H9 (cell line): ENCODE results near the gene TBC1D8B. TPM values are rescaled to one million over a fixed set of nuclear protein-coding genes. Genes with fewer than 3 reads are reported as not detected.

ENCODE experiments used
- DNase-seq: peaks from one replicate; pipeline ENCODE4 v3.0.0-alpha.2; 2017
- H2AFZ ChIP-seq: one replicate; pipeline ENCODE4 v1.6.1; 2013; ENCODE audit warnings: mild to moderate bottlenecking, low read length, control low read depth, moderate library complexity
- H2AK5ac ChIP-seq: 2 replicates; pipeline ENCODE4 v1.6.1; 2013; ENCODE audit warnings: low read length, control low read depth, mixed read lengths; ENCODE audit not compliant: insufficient read length
- H2BK120ac ChIP-seq: one replicate; pipeline ENCODE4 v1.6.1; 2013; ENCODE audit warnings: low read depth, mild to moderate bottlenecking, low read length, control low read depth, inconsistent platforms; ENCODE audit not compliant: poor library complexity, severe bottlenecking
- H2BK12ac ChIP-seq: 2 replicates; pipeline ENCODE4 v1.6.1; 2013; ENCODE audit warnings: low read length, control low read depth, mixed read lengths, low read depth; ENCODE audit not compliant: insufficient read length
- H2BK15ac ChIP-seq: 2 replicates; pipeline ENCODE4 v1.6.1; 2013; ENCODE audit warnings: low read depth, low read length, control low read depth
- H2BK20ac ChIP-seq: one replicate; pipeline ENCODE4 v1.6.1; 2013; ENCODE audit warnings: low read depth, mild to moderate bottlenecking, low read length, control low read depth, inconsistent platforms; ENCODE audit not compliant: poor library complexity, severe bottlenecking
- H2BK5ac ChIP-seq: 2 replicates; pipeline ENCODE4 v1.6.1; 2013; ENCODE audit warnings: low read length, control low read depth, mixed read lengths; ENCODE audit not compliant: insufficient read length
- H3K14ac ChIP-seq: 2 replicates; pipeline ENCODE4 v1.6.1; 2013; ENCODE audit warnings: low read length, control low read depth; ENCODE audit not compliant: insufficient read depth
- H3K18ac ChIP-seq: 2 replicates; pipeline ENCODE4 v1.6.1; 2013; ENCODE audit warnings: low read depth, mild to moderate bottlenecking, mixed read lengths, low read length, control low read depth; ENCODE audit not compliant: insufficient read length
- H3K23ac ChIP-seq: 2 replicates; pipeline ENCODE4 v1.6.1; 2013; ENCODE audit warnings: low read length, control low read depth, mixed read lengths, low read depth; ENCODE audit not compliant: insufficient read length
- H3K23me2 ChIP-seq: 2 replicates; pipeline ENCODE4 v1.6.1; 2013; ENCODE audit warnings: low read depth, mild to moderate bottlenecking, mixed read lengths, low read length, control low read depth; ENCODE audit not compliant: insufficient read length, poor library complexity, severe bottlenecking
- H3K27ac ChIP-seq: 2 replicates; pipeline ENCODE4 v1.5.1; 2013; ENCODE audit warnings: low read length, control low read depth, mixed read lengths, low read depth; ENCODE audit not compliant: insufficient read length
- H3K27me3 ChIP-seq: 2 replicates; pipeline ENCODE4 v1.6.1; 2013; ENCODE audit warnings: low read length, control low read depth, inconsistent platforms; ENCODE audit not compliant: insufficient read depth
- H3K4ac ChIP-seq: 2 replicates; pipeline ENCODE4 v1.6.1; 2013; ENCODE audit warnings: low read depth, mild to moderate bottlenecking, control low read depth, inconsistent platforms, low read length, moderate library complexity
- H3K4me1 ChIP-seq: 2 replicates; pipeline ENCODE4 v1.6.1; 2013; ENCODE audit warnings: low read length, control low read depth, inconsistent platforms; ENCODE audit not compliant: insufficient read depth
- H3K4me2 ChIP-seq: 2 replicates; pipeline ENCODE4 v1.6.1; 2013; ENCODE audit warnings: low read length, control low read depth, mixed read lengths; ENCODE audit not compliant: insufficient read length, insufficient read depth
- H3K56ac ChIP-seq: 2 replicates; pipeline ENCODE4 v1.6.1; 2013; ENCODE audit warnings: low read depth, mild to moderate bottlenecking, mixed read lengths, low read length, control low read depth; ENCODE audit not compliant: insufficient read length
- H3K79me1 ChIP-seq: 2 replicates; pipeline ENCODE4 v1.6.1; 2013; ENCODE audit warnings: low read depth, mild to moderate bottlenecking, moderate library complexity, low read length, control low read depth, inconsistent platforms; ENCODE audit not compliant: insufficient read depth, poor library complexity, severe bottlenecking
- H3K79me2 ChIP-seq: 2 replicates; pipeline ENCODE4 v1.6.1; 2013; ENCODE audit warnings: low read length, control low read depth, inconsistent platforms; ENCODE audit not compliant: insufficient read depth
- H3K9ac ChIP-seq: 2 replicates; pipeline ENCODE4 v1.6.1; 2013; ENCODE audit warnings: low read length, control low read depth, mixed read lengths; ENCODE audit not compliant: insufficient read length; ENCODE audit errors: extremely low read depth
- H3K9me3 ChIP-seq: one replicate; pipeline ENCODE4 v1.6.1; 2013; ENCODE audit warnings: low read depth, low read length, inconsistent platforms; ENCODE audit not compliant: control insufficient read depth
- H3T11ph ChIP-seq: one replicate; pipeline ENCODE4 v1.6.1; 2013; ENCODE audit warnings: mild to moderate bottlenecking, low read length, control low read depth, inconsistent platforms
- H4K20me1 ChIP-seq: one replicate; pipeline ENCODE4 v1.6.1; 2013; ENCODE audit not compliant: control insufficient read depth, insufficient read length, insufficient read depth
- H4K5ac ChIP-seq: 2 replicates; pipeline ENCODE4 v1.6.1; 2013; ENCODE audit warnings: low read depth, mild to moderate bottlenecking, mixed read lengths, low read length, control low read depth; ENCODE audit not compliant: insufficient read length
- H4K8ac ChIP-seq: replicated peaks from 2 replicates; pipeline ENCODE4 v1.6.1; 2013; ENCODE audit warnings: low read length, control low read depth, mixed read lengths, low read depth; ENCODE audit not compliant: insufficient read length
- H4K91ac ChIP-seq: 2 replicates; pipeline ENCODE4 v1.6.1; 2013; ENCODE audit warnings: low read depth, mild to moderate bottlenecking, moderate library complexity, mixed read lengths, low read length, control low read depth; ENCODE audit not compliant: insufficient read length
- H3K27ac Mint-ChIP-seq, 3 experiments: 2 replicates in 2 of 3; 3 replicates in 1 of 3; pipeline ENCODE4 v1.8.0; 2020 to 2021; ENCODE audit warnings: mixed read lengths in 3 of 3, mild to moderate bottlenecking in 1 of 3, moderate library complexity in 1 of 3
- H3K27me3 Mint-ChIP-seq: 2 replicates; pipeline ENCODE4 v1.8.0; 2021; ENCODE audit warnings: low read depth, mild to moderate bottlenecking, moderate library complexity, mixed read lengths
- H3K36me3 Mint-ChIP-seq, 3 experiments: 2 replicates in 2 of 3; 3 replicates in 1 of 3; pipeline ENCODE4 v1.8.0; 2020 to 2021; ENCODE audit warnings: low read depth in 3 of 3, mixed read lengths in 3 of 3; ENCODE audit not compliant: insufficient read depth in 1 of 3
- H3K4me1 Mint-ChIP-seq, 2 experiments: 2 replicates each; pipeline ENCODE4 v1.8.0; 2020; ENCODE audit warnings: mixed read lengths in 2 of 2
- H3K4me3 Mint-ChIP-seq, 2 experiments: 2 replicates in 1 of 2; 3 replicates in 1 of 2; pipeline ENCODE4 v1.8.0; 2020 to 2021; ENCODE audit warnings: mild to moderate bottlenecking in 2 of 2, mixed read lengths in 2 of 2, moderate library complexity in 1 of 2
- H3K9me3 Mint-ChIP-seq, 2 experiments: 2 replicates in 1 of 2; 3 replicates in 1 of 2; pipeline ENCODE4 v1.8.0; 2020; ENCODE audit warnings: mild to moderate bottlenecking in 2 of 2, mixed read lengths in 2 of 2, moderate library complexity in 1 of 2
- WGBS: extraction: QIAGEN DNeasy Blood & Tissue Kit; methylation state at CpG from one replicate; pipeline ENCODE4 v1.1.7; 2013; ENCODE audit warnings: missing lambda C conversion rate, low lambda C conversion rate, mixed read lengths; ENCODE audit not compliant: insufficient read length; ENCODE audit errors: extremely low coverage; 5-methylcytosine and 5-hydroxymethylcytosine counted together
- total RNA-seq: library from RNA; stranded (reverse); gene quantifications from 2 replicates; pipeline ENCODE4 v1.2.1, GENCODE V29; 2021
- TF ChIP-seq, protein P1 (sequence below): fragments of 200-600 bp; sonication (generic); conservative IDR thresholded peaks from 3 replicates; pipeline ENCODE4 v1.8.0; 2021; ENCODE audit warnings: antibody characterized with exemption, mild to moderate bottlenecking

Gene TBC1D8B
- total RNA-seq, 1 experiment from 2014 or later: 2.6 TPM

DNA sequence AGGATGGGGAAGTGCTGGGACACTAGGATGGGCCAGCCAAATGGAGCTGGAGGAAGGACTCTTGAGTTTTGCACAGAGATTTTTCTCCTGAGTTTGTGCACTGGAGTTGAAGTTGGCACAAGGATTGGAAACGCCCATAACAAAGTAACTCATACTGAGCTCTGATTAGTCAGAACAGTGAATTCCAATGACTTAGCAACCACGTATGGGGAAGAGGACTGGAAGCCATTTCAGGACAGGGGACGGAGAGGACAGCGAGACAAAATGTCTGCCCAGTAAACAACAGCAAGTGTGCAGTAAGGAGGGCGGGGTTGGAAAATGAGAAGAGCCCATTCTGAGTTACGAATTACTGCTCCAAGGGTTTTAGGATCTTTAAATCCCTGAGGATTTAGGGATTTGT is 94.8 kb downstream of the TBC1D8B start:
- no CpG with 5 or more reads among the region's 6 CpGs for WGBS
- H3K23ac ChIP-seq: no peak overlapping the region
- H2BK5ac ChIP-seq: no peak overlapping the region
- peaks cover 0 to 58% of the 10 kb centered on the region in 2 experiments; a peak in 2 of 5 replicates for H3K9me3 Mint-ChIP-seq
- H3K4me2 ChIP-seq: no peak overlapping the region
- H4K8ac ChIP-seq: no peak overlapping the region
- peaks cover 9 to 15% of the 10 kb centered on the region in 2 experiments for H3K4me1 Mint-ChIP-seq
- no peak overlapping the region for H2BK12ac ChIP-seq
- no peaks in the 10 kb centered on the region for H3K79me1 ChIP-seq
- TF ChIP-seq, protein P1, sequence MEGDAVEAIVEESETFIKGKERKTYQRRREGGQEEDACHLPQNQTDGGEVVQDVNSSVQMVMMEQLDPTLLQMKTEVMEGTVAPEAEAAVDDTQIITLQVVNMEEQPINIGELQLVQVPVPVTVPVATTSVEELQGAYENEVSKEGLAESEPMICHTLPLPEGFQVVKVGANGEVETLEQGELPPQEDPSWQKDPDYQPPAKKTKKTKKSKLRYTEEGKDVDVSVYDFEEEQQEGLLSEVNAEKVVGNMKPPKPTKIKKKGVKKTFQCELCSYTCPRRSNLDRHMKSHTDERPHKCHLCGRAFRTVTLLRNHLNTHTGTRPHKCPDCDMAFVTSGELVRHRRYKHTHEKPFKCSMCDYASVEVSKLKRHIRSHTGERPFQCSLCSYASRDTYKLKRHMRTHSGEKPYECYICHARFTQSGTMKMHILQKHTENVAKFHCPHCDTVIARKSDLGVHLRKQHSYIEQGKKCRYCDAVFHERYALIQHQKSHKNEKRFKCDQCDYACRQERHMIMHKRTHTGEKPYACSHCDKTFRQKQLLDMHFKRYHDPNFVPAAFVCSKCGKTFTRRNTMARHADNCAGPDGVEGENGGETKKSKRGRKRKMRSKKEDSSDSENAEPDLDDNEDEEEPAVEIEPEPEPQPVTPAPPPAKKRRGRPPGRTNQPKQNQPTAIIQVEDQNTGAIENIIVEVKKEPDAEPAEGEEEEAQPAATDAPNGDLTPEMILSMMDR: no peak
- H2BK15ac ChIP-seq: no peak overlapping the region
- H3K27ac Mint-ChIP-seq: no peak overlapping the region
- H3K4ac ChIP-seq: no peak overlapping the region
- H3K79me2 ChIP-seq: no peaks in the 10 kb centered on the region
- DNase-seq: no peak
- H3K27ac ChIP-seq: no peak overlapping the region
- H2AFZ ChIP-seq: no peak overlapping the region
- no peak overlapping the region for H2AK5ac ChIP-seq
- no peak overlapping the region for H2BK20ac ChIP-seq
- no peaks in the 10 kb centered on the region for H3K9me3 ChIP-seq
- H3K14ac ChIP-seq: no peak overlapping the region
- H3K36me3 Mint-ChIP-seq: no peaks in the 10 kb centered on the region; a peak in 1 of 7 replicates
- H3K23me2 ChIP-seq: no peaks in the 10 kb centered on the region
- no peaks in the 10 kb centered on the region for H4K20me1 ChIP-seq
- no peak overlapping the region for H2BK120ac ChIP-seq
- H3K4me3 Mint-ChIP-seq: no peak overlapping the region
- no peak overlapping the region for H3T11ph ChIP-seq
- H3K4me1 ChIP-seq: no peaks in the 10 kb centered on the region
- H4K91ac ChIP-seq: no peak overlapping the region
- H3K56ac ChIP-seq: no peak overlapping the region
- no peak overlapping the region for H3K9ac ChIP-seq
- no peak overlapping the region for H3K18ac ChIP-seq
- no peaks in the 10 kb centered on the region; the same call in 1 of the 2 replicates for H3K27me3 Mint-ChIP-seq
- no peak overlapping the region for H4K5ac ChIP-seq
- no peaks in the 10 kb centered on the region for H3K27me3 ChIP-seq
